NT2/D1 (cell line): ENCODE results near the gene TFDP1.

Experiments
- DNase-seq: peaks from one replicate; pipeline ENCODE4 v3.0.0-alpha.2; 2011; ENCODE audit warnings: low read depth, low spot score
- H3K27me3 ChIP-seq: 2 replicates; pipeline ENCODE4 v1.6.0; 2011; ENCODE audit warnings: mild to moderate bottlenecking; ENCODE audit not compliant: insufficient read length, insufficient read depth
- H3K36me3 ChIP-seq: 2 replicates; pipeline ENCODE4 v1.6.1; 2011; ENCODE audit warnings: mild to moderate bottlenecking, low read length, mixed read lengths; ENCODE audit not compliant: insufficient read depth, insufficient read length
- H3K4me1 ChIP-seq: 2 replicates; pipeline ENCODE4 v1.5.1; 2011; ENCODE audit not compliant: insufficient read depth, insufficient read length
- H3K4me3 ChIP-seq: 2 replicates; pipeline ENCODE4 v1.5.1; 2011; ENCODE audit warnings: low read depth; ENCODE audit not compliant: insufficient read length
- H3K9ac ChIP-seq: 2 replicates; pipeline ENCODE4 v1.6.0; 2011; ENCODE audit warnings: low read depth; ENCODE audit not compliant: insufficient read length
- H3K9me3 ChIP-seq: 2 replicates; pipeline ENCODE4 v1.5.1; 2011; ENCODE audit warnings: mild to moderate bottlenecking, low read length; ENCODE audit not compliant: insufficient read depth
- SUZ12 ChIP-seq: IDR thresholded peaks from 2 replicates; pipeline ENCODE4 v1.6.1; 2011; ENCODE audit not compliant: insufficient read length, insufficient read depth; ENCODE audit errors: extremely low read depth
- YY1 ChIP-seq: IDR thresholded peaks from 2 replicates; pipeline ENCODE4 v1.6.1; 2011; ENCODE audit not compliant: insufficient read length, insufficient read depth
- ZNF274 ChIP-seq: IDR thresholded peaks from 2 replicates; pipeline ENCODE4 v1.6.1; 2011; ENCODE audit warnings: mild to moderate bottlenecking, low read depth, low read length

The TFDP1 gene

DNA sequence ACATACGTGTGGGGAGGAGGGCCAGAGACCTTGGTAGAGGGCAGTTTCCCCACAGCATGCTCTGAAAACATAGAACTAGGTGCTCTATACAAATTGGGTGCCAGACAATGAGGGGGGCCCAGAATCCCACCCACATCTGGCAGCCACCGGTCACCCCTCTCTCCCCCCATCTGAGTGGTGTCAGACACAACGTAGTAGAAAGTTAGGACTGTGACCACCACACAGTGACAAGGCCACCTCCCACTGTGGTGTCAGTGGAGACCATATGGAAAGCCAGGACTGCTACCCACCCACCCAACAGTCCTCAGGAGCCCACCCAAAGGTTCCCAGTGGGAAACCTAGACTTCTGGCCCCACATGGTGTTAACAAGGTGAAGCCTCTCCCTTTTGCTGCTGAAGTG, 75.5 kb downstream of the TFDP1 start:
- DNase-seq: no peak
- TF ChIP-seq SUZ12 (no peak), YY1 (no peak), ZNF274 (no peak)
- H3K27me3 ChIP-seq: no peaks in the 10 kb centered on the region

GRCh38 chr13:113661509-113661908, 77.0 kb downstream of the TFDP1 start:
- H3K4me1 ChIP-seq: no peaks in the 10 kb centered on the region
- no peak for TF ChIP-seq SUZ12
- TF ChIP-seq YY1: no peak
- TF ChIP-seq ZNF274: no peak
- no peaks in the 10 kb centered on the region for H3K36me3 ChIP-seq
- no peak overlapping the region for H3K4me3 ChIP-seq
- peaks cover 18% of the 10 kb centered on the region for H3K9me3 ChIP-seq
- no peaks in the 10 kb centered on the region for H3K27me3 ChIP-seq
- no peak overlapping the region for H3K9ac ChIP-seq
- no peak for DNase-seq

More for the DNA sequence above, 75.5 kb downstream of the TFDP1 start:
- Histone ChIP-seq H3K4me1 (no peaks in the 10 kb centered on the region), H3K9ac (no peak overlapping the region), H3K36me3 (no peaks in the 10 kb centered on the region), H3K9me3 (peaks cover 18% of the 10 kb centered on the region), H3K4me3 (no peak overlapping the region)

- H3K4me1 ChIP-seq: no peaks in the 10 kb centered on the region
- no peak for DNase-seq
- no peaks in the 10 kb centered on the region for H3K27me3 ChIP-seq
- H3K9ac ChIP-seq: no peak overlapping the region
- no peak for TF ChIP-seq ZNF274
- TF ChIP-seq YY1: no peak
- no peak for TF ChIP-seq SUZ12
- no peak overlapping the region for H3K4me3 ChIP-seq
- peaks cover 18% of the 10 kb centered on the region for H3K9me3 ChIP-seq
- no peaks in the 10 kb centered on the region for H3K36me3 ChIP-seq
Observed at GRCh38 chr13:113663934-113664333, 79.4 kb downstream of the TFDP1 start.

DNA sequence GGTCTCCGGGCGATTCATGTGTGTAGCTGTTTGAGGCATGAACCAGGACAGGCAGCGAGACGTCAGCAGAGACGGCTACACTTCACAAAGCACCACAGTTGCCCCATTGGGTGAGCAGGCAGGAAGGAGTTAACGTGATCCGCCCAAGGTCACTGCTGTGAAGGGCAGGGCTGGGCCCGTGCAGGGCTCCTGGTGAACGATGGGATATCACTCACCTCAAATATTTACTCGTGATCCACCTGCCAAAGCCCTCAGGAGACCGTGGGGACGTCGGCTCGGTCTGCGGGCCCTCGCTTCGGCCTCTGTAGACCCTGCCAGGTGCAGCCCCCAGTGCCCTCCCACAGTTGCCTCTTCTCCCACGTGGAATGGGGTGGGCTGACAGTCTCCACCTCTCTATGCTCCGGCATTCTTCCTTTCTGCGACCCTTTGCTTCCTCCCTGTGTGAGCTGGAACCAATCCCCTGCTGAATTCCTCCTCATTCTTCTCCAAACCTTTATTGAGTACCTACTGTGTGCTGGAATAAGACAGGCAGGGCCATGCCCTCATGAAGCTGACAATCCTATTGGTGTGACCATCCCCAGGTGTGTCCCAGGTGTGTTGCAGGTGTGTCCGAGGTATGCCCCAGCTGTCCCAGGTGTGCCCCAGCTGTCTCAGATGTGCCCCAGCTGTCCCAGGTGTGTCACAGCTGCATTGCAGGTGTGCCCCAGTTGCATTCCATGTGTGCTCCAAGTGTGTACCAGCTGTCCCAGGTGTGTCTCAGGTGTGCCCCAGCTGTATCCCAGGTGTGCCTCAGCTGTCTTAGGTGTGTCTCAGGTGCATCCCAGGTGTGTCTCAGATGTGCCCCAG, 80.4 kb downstream of the TFDP1 start:
- Histone ChIP-seq H3K4me3 (no peak overlapping the region), H3K36me3 (no peaks in the 10 kb centered on the region), H3K27me3 (no peaks in the 10 kb centered on the region), H3K4me1 (no peaks in the 10 kb centered on the region), H3K9me3 (peaks cover 18% of the 10 kb centered on the region), H3K9ac (no peak overlapping the region)
- no peak for DNase-seq
- TF ChIP-seq SUZ12 (no peak), YY1 (no peak), ZNF274 (no peak)

DNA sequence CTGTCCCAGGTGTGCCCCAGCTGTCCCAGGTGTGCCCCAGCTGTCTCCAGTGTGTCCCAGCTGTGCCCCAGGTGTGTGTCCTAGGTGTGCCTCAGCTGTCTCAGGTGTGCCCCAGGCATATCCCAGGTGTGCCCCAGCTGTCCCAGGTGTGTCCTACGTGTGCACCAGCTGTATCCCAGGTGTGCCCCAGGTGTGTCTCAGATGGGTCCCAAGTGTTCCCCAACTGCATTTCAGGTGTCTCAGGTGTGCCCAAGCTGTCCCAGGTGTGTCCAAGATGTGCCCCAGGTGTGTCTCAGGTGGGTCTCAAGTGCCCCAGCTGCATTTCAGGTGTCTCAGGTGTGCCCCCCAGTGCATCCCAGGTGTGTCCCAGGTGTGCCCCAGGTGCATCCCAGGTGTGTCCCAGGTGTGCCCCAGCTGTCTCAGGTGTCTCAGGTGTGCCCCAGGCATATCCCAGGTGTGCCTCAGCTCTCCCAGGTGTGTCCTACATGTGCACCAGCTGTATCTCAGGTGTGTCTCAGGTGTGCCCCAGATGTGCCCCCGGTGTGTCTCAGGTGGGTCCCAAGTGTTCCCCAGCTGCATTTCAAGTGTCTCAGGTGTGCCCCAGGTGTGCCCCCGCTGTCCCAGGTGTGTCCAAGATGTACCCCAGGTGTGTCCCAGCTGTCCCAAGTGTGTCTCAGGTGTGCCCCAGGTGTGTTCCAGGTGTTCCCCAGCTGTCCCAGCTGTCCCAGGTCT, 81.2 kb downstream of the TFDP1 start:
- Histone ChIP-seq H3K9ac (no peak overlapping the region), H3K4me3 (no peak overlapping the region), H3K9me3 (peaks cover 18% of the 10 kb centered on the region), H3K27me3 (no peaks in the 10 kb centered on the region), H3K36me3 (no peaks in the 10 kb centered on the region), H3K4me1 (no peaks in the 10 kb centered on the region)
- no peak for TF ChIP-seq SUZ12
- TF ChIP-seq ZNF274: no peak
- no peak for TF ChIP-seq YY1
- no peak for DNase-seq

- no peak for TF ChIP-seq SUZ12
- TF ChIP-seq ZNF274: no peak
- no peak for TF ChIP-seq YY1
- no peaks in the 10 kb centered on the region for H3K4me1 ChIP-seq
- H3K9me3 ChIP-seq: peaks cover 12% of the 10 kb centered on the region
- no peak overlapping the region for H3K4me3 ChIP-seq
- H3K27me3 ChIP-seq: no peaks in the 10 kb centered on the region
- DNase-seq: no peak
- H3K36me3 ChIP-seq: no peaks in the 10 kb centered on the region
- H3K9ac ChIP-seq: no peak overlapping the region
Observed at GRCh38 chr13:113666329-113666670, 81.7 kb downstream of the TFDP1 start.
